SH-SY5Y (cell line): ENCODE measurements around the gene RPL27.

ENCODE experiments used
- GATA2 ChIP-seq: IDR thresholded peaks from 2 replicates; pipeline ENCODE4 v1.6.1; 2011; ENCODE audit warnings: mild to moderate bottlenecking, low read depth, low read length
- GATA3 ChIP-seq: IDR thresholded peaks from 2 replicates; pipeline ENCODE4 v1.6.1; 2011; ENCODE audit warnings: low read depth, mild to moderate bottlenecking, low read length, moderate library complexity

RPL27 gene

DNA sequence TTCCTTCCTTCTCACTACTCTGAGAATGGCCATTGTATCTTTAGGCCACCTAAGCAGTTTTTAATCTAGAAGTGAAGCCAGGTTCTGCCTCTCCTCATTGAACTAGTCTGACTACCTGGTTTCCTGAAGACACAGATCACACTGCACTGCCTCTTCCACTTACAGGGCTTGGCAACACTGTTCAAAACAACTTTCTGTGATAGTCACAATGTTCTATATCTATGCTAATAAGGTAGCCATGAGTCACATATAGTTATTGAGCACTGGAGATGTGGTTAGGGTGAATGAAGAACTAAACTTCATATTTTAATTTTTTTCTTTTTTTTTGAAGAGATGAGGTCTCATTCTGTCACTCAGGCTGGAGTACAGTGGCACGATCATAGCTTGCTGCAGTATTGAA lies 53.8 kb downstream of the RPL27 start:
- TF ChIP-seq GATA3 (no peak), GATA2 (no peak)
